ENCODE results near the gene P4HA2.

Gene P4HA2

DNA sequence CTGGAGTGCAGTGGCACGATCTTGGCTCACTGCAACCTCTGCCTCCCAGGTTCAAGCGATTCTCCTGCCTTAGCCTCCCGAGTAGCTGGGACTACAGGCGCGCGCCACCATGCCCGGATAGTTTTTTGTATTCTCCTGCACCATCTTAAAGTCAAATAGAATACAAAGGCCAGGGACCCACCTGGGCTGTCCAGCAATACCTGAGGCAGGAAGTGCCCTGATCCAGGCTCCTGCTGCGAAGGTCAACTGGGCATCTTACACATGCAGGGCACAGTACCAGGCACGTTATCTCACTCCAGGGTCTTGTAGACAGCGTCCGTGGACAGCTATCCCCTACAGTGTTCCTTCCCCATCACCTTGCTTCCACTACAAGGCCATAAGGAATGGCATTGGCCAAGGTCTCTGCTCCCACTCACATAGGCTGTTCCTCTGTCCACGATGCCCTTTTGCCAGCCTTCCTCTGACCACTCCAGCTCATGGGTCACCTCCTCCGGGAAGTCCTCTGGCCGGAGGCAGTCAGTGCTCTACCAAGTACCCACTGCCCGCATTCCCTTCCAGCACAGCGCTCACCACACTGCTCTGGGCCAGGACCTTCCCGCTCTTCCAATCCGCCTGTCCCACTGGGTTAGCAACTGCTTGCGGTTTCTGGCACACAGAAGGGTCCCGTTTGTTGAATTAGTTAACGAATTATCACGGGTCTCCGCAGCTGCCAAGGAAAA lies 978 bp downstream of the P4HA2 start:
- Histone ChIP-seq H3K4me3 (ENCODE audit: low read depth, low read length) (peak overlapping the region; percentile 70), H3K36me3 (replicated peaks) (no peaks in the 10 kb centered on the region), H3K27ac (peak overlapping the region; percentile 85), H3K27me3 (replicated peaks) (no peaks in the 10 kb centered on the region)
- DNase-seq = no peak
- no peak for TF ChIP-seq CTCF (IDR thresholded peaks at IDR 0.05; ENCODE audit: low read depth, low read length, missing control alignments)
- in situ Hi-C loops (cut with HindIII; ENCODE audit: low pct_ligation_motif_present, low sequenced_read_pairs) = no loop called here

- TF ChIP-seq CTCF (IDR thresholded peaks at IDR 0.05; ENCODE audit: low read depth, low read length, missing control alignments) = no peak
- Histone ChIP-seq H3K36me3 (replicated peaks) (no peaks in the 10 kb centered on the region), H3K27me3 (replicated peaks) (no peaks in the 10 kb centered on the region), H3K27ac (peak overlapping the region; percentile 75), H3K4me3 (ENCODE audit: low read depth, low read length) (peak overlapping the region; percentile 27)
- peak; percentile 83 for DNase-seq
- in situ Hi-C loops (cut with HindIII; ENCODE audit: low pct_ligation_motif_present, low sequenced_read_pairs) = no loop called here
Measured at GRCh38 chr5:132225165-132226032, 2.3 kb downstream of the P4HA2 start.

DNA sequence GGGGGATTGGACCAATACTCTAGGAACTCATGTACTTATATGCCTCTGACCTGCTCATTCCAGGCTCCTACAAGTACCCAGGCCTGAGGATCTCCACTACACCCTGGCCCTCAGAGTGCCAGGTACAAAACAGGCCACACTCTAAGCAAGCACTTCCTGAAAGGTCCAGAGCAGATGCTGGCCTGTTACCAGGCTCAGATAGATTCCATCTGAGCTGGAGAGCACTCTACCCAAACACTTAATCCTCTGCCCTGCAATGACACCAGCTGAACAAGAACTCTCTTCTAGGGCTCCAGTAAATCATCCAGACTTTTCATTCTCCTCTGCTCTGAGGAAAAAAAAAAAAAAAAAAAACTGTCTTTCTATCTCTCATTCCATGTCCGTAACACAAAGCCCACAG lies 2.9 kb downstream of the P4HA2 start:
- DNase-seq = no peak
- peak overlapping the region; percentile 75 for H3K27ac ChIP-seq
- H3K36me3 ChIP-seq (replicated peaks) = peaks cover 5% of the 10 kb centered on the region
- in situ Hi-C loops (cut with HindIII; ENCODE audit: low pct_ligation_motif_present, low sequenced_read_pairs) = no loop called here
- TF ChIP-seq CTCF (IDR thresholded peaks at IDR 0.05; ENCODE audit: low read depth, low read length, missing control alignments) = no peak
- no peaks in the 10 kb centered on the region for H3K27me3 ChIP-seq (replicated peaks)
- H3K4me3 ChIP-seq (ENCODE audit: low read depth, low read length) = no peak overlapping the region

GRCh38 chr5:132223861-132224260 lies 3.8 kb downstream of the P4HA2 start:
- no peak for TF ChIP-seq CTCF (IDR thresholded peaks at IDR 0.05; ENCODE audit: low read depth, low read length, missing control alignments)
- no peaks in the 10 kb centered on the region for H3K27me3 ChIP-seq (replicated peaks)
- no peak overlapping the region for H3K4me3 ChIP-seq (ENCODE audit: low read depth, low read length)
- H3K27ac ChIP-seq = no peak overlapping the region
- no peak for DNase-seq
- H3K36me3 ChIP-seq (replicated peaks) = peaks cover 5% of the 10 kb centered on the region
- in situ Hi-C loops (cut with HindIII; ENCODE audit: low pct_ligation_motif_present, low sequenced_read_pairs) = no loop called here

- no peak for DNase-seq
- Histone ChIP-seq H3K4me3 (ENCODE audit: low read depth, low read length) (no peak overlapping the region), H3K36me3 (replicated peaks) (peaks cover 7% of the 10 kb centered on the region), H3K27me3 (replicated peaks) (no peaks in the 10 kb centered on the region), H3K27ac (no peak overlapping the region)
- TF ChIP-seq CTCF (IDR thresholded peaks at IDR 0.05; ENCODE audit: low read depth, low read length, missing control alignments) = no peak
- in situ Hi-C loops (cut with HindIII; ENCODE audit: low pct_ligation_motif_present, low sequenced_read_pairs) = no loop called here
Measured at GRCh38 chr5:132222649-132223038, 5.0 kb downstream of the P4HA2 start.
